ENCODE data around the gene EHMT1.

- TF ChIP-seq MAX (IDR thresholded peaks at IDR 0.05; ENCODE audit: low read depth) (no peak), SMC3 (IDR thresholded peaks at IDR 0.05; ENCODE audit: low read depth, low read length) (no peak), REST (IDR thresholded peaks at IDR 0.05; ENCODE audit: low read depth, low read length) (no peak), CTCF (IDR thresholded peaks at IDR 0.05) (no peak)
Observed at GRCh38 chr9:137827908-137828526, 209.2 kb downstream of the EHMT1 start.
